ENCODE measurements around the gene SCN11A. TPM values are rescaled to one million over a fixed set of nuclear protein-coding genes. Genes with fewer than 3 reads are reported as not detected.

The SCN11A gene

GRCh38 chr3:39013289-39013688, 38.5 kb downstream of the SCN11A start:
- no peaks in the 10 kb centered on the region for H3K79me1 ChIP-seq (ENCODE audit: low read length)
- no peak overlapping the region for H3K4ac ChIP-seq (ENCODE audit: low read depth, low read length)
- H3K27me3 ChIP-seq (ENCODE audit: insufficient read depth, low read length, poor library complexity): peaks cover 2% of the 10 kb centered on the region
- no peak overlapping the region for H3K18ac ChIP-seq (ENCODE audit: low read length)
- no peak overlapping the region for H2BK120ac ChIP-seq (ENCODE audit: low read depth, low read length)
- no peak overlapping the region for H2BK15ac ChIP-seq (replicated peaks; ENCODE audit: low read depth)
- WGBS (ENCODE audit: extremely low coverage, insufficient coverage, low lambda C conversion rate): no CpG with 5 or more reads among the region's 2 CpGs
- no peak overlapping the region for H3K4me3 ChIP-seq (ENCODE audit: low read length)
- no peaks in the 10 kb centered on the region for H3K36me3 ChIP-seq (ENCODE audit: control insufficient read depth, insufficient read depth, low read length)
- H3K23ac ChIP-seq (ENCODE audit: low read length): no peak overlapping the region
- no peaks in the 10 kb centered on the region for H3K79me2 ChIP-seq (ENCODE audit: control insufficient read depth, insufficient read depth, low read length)
- no peak overlapping the region for H2BK5ac ChIP-seq (ENCODE audit: low read length)
- H3K56ac ChIP-seq (ENCODE audit: low read length): no peak overlapping the region
- H4K5ac ChIP-seq (ENCODE audit: low read length): no peak overlapping the region
- H3K4me2 ChIP-seq (ENCODE audit: low read length): no peak overlapping the region
- H3K9ac ChIP-seq (ENCODE audit: low read length): no peak overlapping the region
- DNase-seq: peak; percentile 85
- no peak overlapping the region for H3K27ac ChIP-seq (ENCODE audit: low read depth, low read length)
- peaks cover 3% of the 10 kb centered on the region for H3K4me1 ChIP-seq (ENCODE audit: control insufficient read depth, low read depth, low read length)
- H4K8ac ChIP-seq (ENCODE audit: low read depth, low read length): no peak overlapping the region
- no peak overlapping the region for H2AK5ac ChIP-seq (ENCODE audit: low read length)

GRCh38 chr3:39011191-39011736, 40.5 kb downstream of the SCN11A start:
- Histone ChIP-seq H3K18ac (ENCODE audit: low read length) (no peak overlapping the region), H2AK5ac (ENCODE audit: low read length) (no peak overlapping the region), H2BK120ac (ENCODE audit: low read depth, low read length) (no peak overlapping the region), H3K9ac (ENCODE audit: low read length) (no peak overlapping the region), H3K27me3 (ENCODE audit: insufficient read depth, low read length, poor library complexity) (peaks cover 2% of the 10 kb centered on the region), H3K79me2 (ENCODE audit: control insufficient read depth, insufficient read depth, low read length) (no peaks in the 10 kb centered on the region), H3K4me1 (ENCODE audit: control insufficient read depth, low read depth, low read length) (peaks cover 3% of the 10 kb centered on the region), H4K5ac (ENCODE audit: low read length) (no peak overlapping the region), H3K4me2 (ENCODE audit: low read length) (no peak overlapping the region), H3K56ac (ENCODE audit: low read length) (no peak overlapping the region), H4K8ac (ENCODE audit: low read depth, low read length) (no peak overlapping the region), H2BK5ac (ENCODE audit: low read length) (no peak overlapping the region), H3K4ac (ENCODE audit: low read depth, low read length) (no peak overlapping the region), H2BK15ac (replicated peaks; ENCODE audit: low read depth) (no peak overlapping the region), H3K27ac (ENCODE audit: low read depth, low read length) (no peak overlapping the region), H3K4me3 (ENCODE audit: low read length) (no peak overlapping the region), H3K23ac (ENCODE audit: low read length) (no peak overlapping the region), H3K79me1 (ENCODE audit: low read length) (no peaks in the 10 kb centered on the region), H3K36me3 (ENCODE audit: control insufficient read depth, insufficient read depth, low read length) (no peaks in the 10 kb centered on the region)
- WGBS (ENCODE audit: extremely low coverage, insufficient coverage, low lambda C conversion rate): no CpG with 5 or more reads among the region's 2 CpGs
- peak; percentile 53 for DNase-seq

GRCh38 chr3:39005295-39005694, 46.4 kb downstream of the SCN11A start:
- no CpG with 5 or more reads among the region's 2 CpGs for WGBS (ENCODE audit: extremely low coverage, insufficient coverage, low lambda C conversion rate)

More at GRCh38 chr3:39005295-39005694, 46.4 kb downstream of the SCN11A start:
- no peak overlapping the region for H3K4ac ChIP-seq (ENCODE audit: low read depth, low read length)
- no peaks in the 10 kb centered on the region for H3K79me1 ChIP-seq (ENCODE audit: low read length)
- no peak overlapping the region for H3K27ac ChIP-seq (ENCODE audit: low read depth, low read length)
- H3K18ac ChIP-seq (ENCODE audit: low read length): no peak overlapping the region
- H3K23ac ChIP-seq (ENCODE audit: low read length): no peak overlapping the region
- peak overlapping the region; percentile 34 for H3K56ac ChIP-seq (ENCODE audit: low read length)
- no peak overlapping the region for H3K4me2 ChIP-seq (ENCODE audit: low read length)
- H2BK15ac ChIP-seq (replicated peaks; ENCODE audit: low read depth): no peak overlapping the region
- no peak overlapping the region for H3K4me3 ChIP-seq (ENCODE audit: low read length)
- H2AK5ac ChIP-seq (ENCODE audit: low read length): no peak overlapping the region
- H4K8ac ChIP-seq (ENCODE audit: low read depth, low read length): no peak overlapping the region
- H2BK120ac ChIP-seq (ENCODE audit: low read depth, low read length): no peak overlapping the region
- no peak overlapping the region for H3K9ac ChIP-seq (ENCODE audit: low read length)
- no peaks in the 10 kb centered on the region for H3K36me3 ChIP-seq (ENCODE audit: control insufficient read depth, insufficient read depth, low read length)
- no peak overlapping the region for H4K5ac ChIP-seq (ENCODE audit: low read length)
- no peak overlapping the region for H2BK5ac ChIP-seq (ENCODE audit: low read length)
- H3K79me2 ChIP-seq (ENCODE audit: control insufficient read depth, insufficient read depth, low read length): no peaks in the 10 kb centered on the region
- H3K27me3 ChIP-seq (ENCODE audit: insufficient read depth, low read length, poor library complexity): no peaks in the 10 kb centered on the region
- DNase-seq: no peak
- no peaks in the 10 kb centered on the region for H3K4me1 ChIP-seq (ENCODE audit: control insufficient read depth, low read depth, low read length)

Small RNA genes within 50 kb of the gene (small RNA-seq; reads per million reads assigned to genes)
- gene RNU6-1227P (ENCODE audit: insufficient read depth): not detected

Measured in mesendoderm (in vitro differentiated cells).